OCI-LY3 (cell line): Measurements from ENCODE around the gene MBOAT1.

ENCODE experiments used
- H2AFZ ChIP-seq: fragments of 200-600, 300-600 bp; shearing (Covaris generic); 2 replicates; pipeline ENCODE4 v1.6.0; 2014; ENCODE audit warnings: antibody characterized with exemption, low read depth, low read length
- H3K27ac ChIP-seq: fragments of 200-600, 300-600 bp; sonication (generic); 2 replicates; pipeline ENCODE4 v1.5.1; 2014; ENCODE audit warnings: mild to moderate bottlenecking, low read length, moderate library complexity, mixed read lengths
- H3K27me3 ChIP-seq: fragments of 200-600, 300-600 bp; sonication (generic); 2 replicates; pipeline ENCODE4 v1.6.1; 2014; ENCODE audit warnings: low read depth, low read length, mixed read lengths
- H3K36me3 ChIP-seq: fragments of 200-600, 300-600 bp; sonication (generic); replicated peaks from 2 replicates; pipeline ENCODE3; 2014; ENCODE audit warnings: low read depth, low read length, mixed read lengths
- H3K4me1 ChIP-seq: fragments of 300-600, 200-600 bp; sonication (generic); 2 replicates; pipeline ENCODE4 v1.6.1; 2014; ENCODE audit warnings: low read length, mixed read lengths
- H3K4me2 ChIP-seq: fragments of 200-600, 300-600 bp; sonication (generic); 2 replicates; pipeline ENCODE4 v1.6.1; 2014; ENCODE audit warnings: low read length, mixed read lengths
- H3K4me3 ChIP-seq: fragments of 300-600, 200-600 bp; sonication (generic); 2 replicates; pipeline ENCODE4 v1.5.1; 2014; ENCODE audit warnings: antibody characterized with exemption, mild to moderate bottlenecking, low read length, moderate library complexity
- H3K79me2 ChIP-seq: fragments of 300-600, 200-600 bp; shearing (Covaris generic); 2 replicates; pipeline ENCODE4 v1.6.1; 2014; ENCODE audit warnings: mild to moderate bottlenecking, low read length, mixed read lengths
- H3K9ac ChIP-seq: fragments of 300-600, 200-600 bp; shearing (Covaris generic); 2 replicates; pipeline ENCODE4 v1.6.0; 2014; ENCODE audit warnings: mild to moderate bottlenecking, low read length, moderate library complexity
- H3K9me3 ChIP-seq: fragments of 200-600, 300-600 bp; shearing (Covaris generic); 2 replicates; pipeline ENCODE4 v1.6.1; 2014; ENCODE audit warnings: low read length, mixed read lengths; ENCODE audit not compliant: insufficient read depth
- H4K20me1 ChIP-seq: fragments of 200-600, 300-600 bp; sonication (generic); 2 replicates; pipeline ENCODE4 v1.6.1; 2016; ENCODE audit warnings: low read length, mixed read lengths; ENCODE audit not compliant: insufficient read depth
- CTCF ChIP-seq: fragments of 200-600, 300-600 bp; sonication (generic); IDR thresholded peaks from 2 replicates; pipeline ENCODE4 v1.5.1; 2014; ENCODE audit warnings: antibody characterized with exemption, low read length, low read depth
- EZH2phosphoT487 ChIP-seq: fragments of 200-600 bp; shearing (Covaris generic); IDR thresholded peaks from 2 replicates; pipeline ENCODE4 v1.6.1; 2018; ENCODE audit warnings: antibody characterized with exemption, mixed run types, low read depth

MBOAT1 gene

GRCh38 chr6:20070047-20070446 lies 142.2 kb downstream of the MBOAT1 start:
- Histone ChIP-seq H3K79me2 (no peaks in the 10 kb centered on the region), H3K36me3 (no peaks in the 10 kb centered on the region), H3K4me2 (no peak overlapping the region), H3K4me3 (no peak overlapping the region), H4K20me1 (no peaks in the 10 kb centered on the region), H3K4me1 (no peaks in the 10 kb centered on the region), H3K9me3 (no peaks in the 10 kb centered on the region), H2AFZ (no peak overlapping the region), H3K27me3 (no peaks in the 10 kb centered on the region), H3K27ac (no peak overlapping the region), H3K9ac (no peak overlapping the region)
- TF ChIP-seq EZH2phosphoT487 (no peak), CTCF (no peak)

- Histone ChIP-seq H3K27ac (no peak overlapping the region), H3K4me2 (no peak overlapping the region), H4K20me1 (no peaks in the 10 kb centered on the region), H3K9me3 (no peaks in the 10 kb centered on the region), H3K4me1 (no peaks in the 10 kb centered on the region), H3K4me3 (no peak overlapping the region), H3K79me2 (no peaks in the 10 kb centered on the region), H3K36me3 (no peaks in the 10 kb centered on the region), H3K27me3 (no peaks in the 10 kb centered on the region), H2AFZ (no peak overlapping the region), H3K9ac (no peak overlapping the region)
- TF ChIP-seq EZH2phosphoT487 (no peak), CTCF (no peak)
Measured at GRCh38 chr6:20069021-20069522, 143.2 kb downstream of the MBOAT1 start.

- Histone ChIP-seq H3K4me2 (no peak overlapping the region), H3K4me3 (no peak overlapping the region), H3K27ac (no peak overlapping the region), H3K9me3 (no peaks in the 10 kb centered on the region), H3K9ac (no peak overlapping the region), H3K79me2 (no peaks in the 10 kb centered on the region), H3K36me3 (no peaks in the 10 kb centered on the region), H3K27me3 (no peaks in the 10 kb centered on the region), H2AFZ (no peak overlapping the region), H3K4me1 (no peaks in the 10 kb centered on the region), H4K20me1 (no peaks in the 10 kb centered on the region)
- TF ChIP-seq CTCF (no peak), EZH2phosphoT487 (no peak)
Measured at GRCh38 chr6:20068421-20068988, 143.8 kb downstream of the MBOAT1 start.

- Histone ChIP-seq H3K27me3 (no peaks in the 10 kb centered on the region), H3K4me3 (no peak overlapping the region), H3K79me2 (no peaks in the 10 kb centered on the region), H4K20me1 (no peaks in the 10 kb centered on the region), H3K36me3 (no peaks in the 10 kb centered on the region), H3K27ac (no peak overlapping the region), H3K4me1 (peaks cover 9% of the 10 kb centered on the region), H3K9ac (no peak overlapping the region), H3K9me3 (no peaks in the 10 kb centered on the region), H3K4me2 (no peak overlapping the region), H2AFZ (no peak overlapping the region)
- TF ChIP-seq EZH2phosphoT487 (no peak), CTCF (no peak)
Measured at GRCh38 chr6:20061952-20062351, 150.3 kb downstream of the MBOAT1 start.
